Islet of Langerhans (tissue), 1 donor: ENCODE results near the gene AHCY.
"Not testable (repeated sequence)": the region's sequence is repeated elsewhere in the genome, so short reads cannot be mapped to it uniquely, and the experiment has no call there.

Source experiments
- FAIRE-seq: peaks from one replicate; lab custom pipeline; 2011; peaks lifted over from hg19 to GRCh38; lab: Jason Lieb, UNC

AHCY gene

DNA sequence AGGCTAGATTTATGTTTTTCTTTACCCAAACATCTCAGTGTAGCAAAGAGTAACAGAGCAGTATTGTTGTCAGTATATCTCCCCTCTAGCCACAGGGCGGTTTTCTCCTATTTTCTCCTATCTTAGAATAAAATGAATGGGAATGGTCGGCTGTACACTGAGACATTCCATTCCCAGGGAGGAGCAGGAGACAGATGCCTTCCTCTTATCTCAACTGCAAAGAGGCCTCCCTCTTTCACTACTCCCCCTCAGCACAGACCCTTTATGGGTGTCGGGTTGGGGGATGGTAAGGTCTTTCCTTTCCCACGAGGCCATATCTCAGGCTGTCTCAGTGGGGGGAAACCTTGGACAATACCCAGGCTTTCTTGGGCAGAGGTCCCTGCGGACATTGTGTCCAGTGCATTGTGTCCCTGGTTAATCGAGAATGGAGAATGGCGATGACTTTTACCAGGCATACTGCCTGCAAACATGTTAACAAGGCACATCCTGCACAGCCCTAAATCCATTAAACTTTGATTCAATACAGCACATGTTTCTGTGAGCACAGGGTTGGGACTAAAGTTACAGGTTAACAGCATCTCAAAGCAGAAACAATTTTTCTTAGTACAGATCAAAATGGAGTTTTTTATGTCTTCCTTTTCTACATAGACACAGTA lies 50.6 kb downstream of the AHCY start:
- not testable (repeated sequence) for FAIRE-seq

DNA sequence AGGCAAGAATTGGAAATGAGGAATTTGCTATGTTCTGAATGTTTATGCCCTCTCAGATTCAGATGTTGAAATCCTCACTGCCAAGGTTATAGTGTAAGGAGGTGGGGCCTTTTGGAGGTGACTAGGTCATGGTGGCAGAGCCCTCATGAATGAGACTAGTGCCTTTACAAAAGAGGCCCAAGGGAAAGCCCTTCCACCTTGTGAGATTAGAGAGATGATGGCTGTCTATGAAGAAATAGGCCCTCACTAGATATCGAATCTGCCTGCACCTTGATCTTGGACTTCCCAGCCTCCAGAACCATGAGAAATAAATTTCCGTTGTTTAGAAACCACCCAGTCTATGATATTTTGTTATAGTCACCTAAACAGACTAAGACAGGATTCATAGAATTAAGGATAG lies 51.5 kb downstream of the AHCY start:
- FAIRE-seq: no peak

DNA sequence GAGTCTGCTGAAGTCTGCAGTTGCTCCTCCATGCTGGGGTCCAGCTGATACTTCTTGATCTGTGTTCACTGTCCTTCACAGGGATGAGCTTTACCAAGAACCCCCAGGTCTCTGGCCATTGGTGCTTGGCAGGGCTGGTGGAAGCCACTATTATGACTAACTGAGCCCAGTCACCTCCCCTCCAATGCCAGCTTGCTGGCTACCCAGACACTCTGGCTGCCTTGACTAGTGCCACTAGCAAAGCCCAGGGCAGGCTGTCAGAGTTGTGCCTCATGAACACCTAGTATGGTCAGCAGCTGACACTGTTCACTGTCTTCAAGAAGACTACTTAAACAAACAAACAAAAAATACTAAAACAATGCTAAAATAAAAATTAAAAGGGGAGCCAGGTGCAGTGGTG lies 53.1 kb downstream of the AHCY start:
- no peak for FAIRE-seq

DNA sequence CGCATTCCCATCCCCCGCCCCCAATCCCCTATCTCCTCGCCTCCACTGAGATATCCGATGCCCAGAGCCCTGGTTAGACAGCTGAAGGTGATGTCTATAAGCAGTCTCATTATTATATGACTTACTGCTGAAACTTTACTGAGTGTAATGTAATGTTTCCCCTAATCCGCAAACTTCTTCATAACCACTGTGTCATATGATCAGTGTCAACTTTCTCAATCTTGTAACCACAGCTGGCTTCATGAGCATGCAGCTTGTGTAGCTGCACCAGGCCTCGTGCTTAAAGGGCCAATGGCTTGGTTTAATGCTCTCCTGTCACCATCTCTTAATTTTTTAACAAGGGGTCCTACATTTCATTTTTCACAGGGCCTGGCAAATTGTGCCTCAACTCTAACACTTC lies 53.9 kb downstream of the AHCY start:
- FAIRE-seq: no peak

DNA sequence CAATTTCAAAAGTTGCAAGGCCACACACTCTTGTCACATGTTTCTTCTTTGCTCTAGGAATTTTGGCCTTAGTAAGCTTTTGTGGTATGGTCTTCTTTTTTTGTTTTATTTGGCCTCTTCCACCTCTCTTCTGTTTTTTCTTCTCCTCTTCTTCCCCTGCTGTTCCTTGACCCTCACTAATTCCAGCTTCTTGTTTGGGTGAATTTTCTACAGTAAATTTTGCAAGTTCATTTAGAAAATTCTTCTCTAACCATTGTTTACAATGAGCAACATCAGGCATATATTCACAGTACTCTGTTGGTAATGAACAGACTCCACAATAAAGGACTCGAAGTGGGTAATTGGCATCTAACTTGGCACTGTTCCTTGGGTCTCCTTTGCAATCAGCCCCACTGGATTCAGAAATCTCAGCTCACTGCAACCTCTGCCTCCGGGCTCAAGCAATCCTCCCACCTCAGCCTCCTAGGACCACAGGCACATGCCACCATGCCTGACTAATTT lies 57.0 kb downstream of the AHCY start:
- FAIRE-seq: no peak

DNA sequence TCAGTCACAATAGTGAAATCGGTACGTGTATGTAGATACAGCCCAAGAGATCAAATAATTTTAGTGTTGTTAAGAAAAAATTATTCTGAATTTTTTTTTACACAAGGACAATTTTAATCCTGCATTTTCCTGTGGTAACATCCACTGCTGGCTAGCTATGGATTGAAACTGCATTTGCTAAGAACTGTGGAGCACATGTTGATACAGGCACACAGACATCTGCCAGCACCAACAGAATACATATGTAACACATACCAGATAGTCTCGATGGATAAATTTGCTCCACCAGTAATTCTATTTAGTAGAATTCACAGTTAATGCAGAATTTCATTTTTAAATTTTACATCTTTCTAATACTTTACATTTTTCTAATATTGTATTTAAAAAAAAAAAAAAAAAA lies 59.8 kb downstream of the AHCY start:
- FAIRE-seq: no peak

DNA sequence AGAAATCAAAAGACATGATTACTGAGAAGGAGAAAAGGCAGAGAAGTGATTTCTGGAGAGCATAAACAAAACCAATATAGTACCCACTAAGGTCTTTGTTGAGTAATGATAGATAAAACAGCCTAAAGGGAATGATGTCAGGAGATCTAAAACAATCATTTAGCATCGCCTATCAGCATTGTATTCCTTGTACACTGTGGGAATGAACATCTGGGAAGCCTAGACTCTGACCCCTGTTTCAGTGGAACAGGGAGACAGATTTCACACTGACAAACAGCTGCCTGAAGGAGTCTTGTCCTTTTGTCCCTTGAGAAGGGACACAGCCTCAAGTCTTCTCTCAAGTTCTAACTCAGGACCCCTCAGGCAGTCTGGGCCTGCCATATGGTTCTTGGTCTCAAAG lies 60.3 kb downstream of the AHCY start:
- no peak for FAIRE-seq

DNA sequence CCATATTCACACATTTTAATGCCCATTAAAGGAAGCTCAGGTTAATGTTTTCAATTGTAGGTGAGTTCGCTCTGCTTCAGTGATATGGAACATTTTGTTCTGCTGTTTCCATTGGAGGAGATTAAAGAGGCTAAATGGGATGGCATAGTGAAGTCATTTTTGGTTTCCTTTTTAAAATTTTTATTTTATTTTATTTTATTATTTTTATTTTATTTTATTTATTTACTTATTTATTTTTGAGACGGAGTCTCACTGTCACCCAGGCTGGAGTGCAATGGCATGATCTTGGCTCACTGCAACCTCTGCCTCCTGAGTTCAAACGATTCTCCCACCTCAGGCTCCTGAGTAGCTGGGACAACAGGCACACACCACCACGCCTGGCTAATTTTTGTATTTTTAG lies 61.1 kb downstream of the AHCY start:
- not testable (repeated sequence) for FAIRE-seq

DNA sequence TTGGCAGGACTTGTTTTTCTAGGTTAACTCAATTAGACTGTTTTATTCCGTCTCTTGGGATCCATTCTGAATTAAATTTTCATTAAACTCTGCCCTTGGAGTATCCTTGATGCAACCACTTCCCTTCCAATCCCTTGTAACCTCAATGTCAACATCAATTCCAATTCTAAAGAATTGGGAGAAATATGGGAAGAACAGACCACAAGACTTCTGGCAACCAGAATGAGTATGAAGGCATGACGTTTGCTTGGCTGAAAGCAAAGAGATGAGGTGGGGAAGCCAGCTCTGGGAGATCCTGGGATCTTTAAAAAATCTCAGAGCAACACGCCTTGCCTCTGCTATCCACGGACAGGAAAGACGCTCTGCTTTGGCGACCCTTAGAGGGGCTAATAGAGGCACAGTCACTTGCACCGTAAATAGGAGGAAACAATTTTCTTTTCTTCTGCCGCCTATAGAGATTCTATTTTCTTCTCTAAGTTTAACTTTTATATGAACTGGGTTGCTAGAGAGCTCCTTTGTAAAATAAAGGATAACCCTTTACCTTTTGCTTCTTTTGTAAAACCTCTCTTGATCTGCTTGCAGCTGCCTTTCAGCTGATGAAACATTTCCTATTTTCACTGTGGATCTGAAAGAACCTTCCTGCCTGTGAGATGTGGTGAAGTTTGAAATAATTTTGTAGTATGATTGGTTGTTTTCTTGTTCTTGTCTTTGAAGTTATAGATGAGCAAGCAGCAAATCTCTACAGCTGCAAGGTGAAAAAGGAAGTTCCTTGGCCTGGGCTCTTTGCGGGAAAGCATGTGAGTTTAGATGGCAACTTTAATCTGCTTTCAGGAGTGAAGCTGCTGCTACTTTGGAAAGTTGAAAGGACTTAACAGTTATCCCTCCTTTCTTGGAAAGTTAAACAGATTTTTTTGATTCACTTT lies 62.2 kb downstream of the AHCY start, which contains the start of gene ASIP:
TSS of gene ASIP (plus strand) at position 731 of the 923 bp plus-strand sequence. CDS start 18,952 bp downstream, outside the sequence.
- no peak for FAIRE-seq

DNA sequence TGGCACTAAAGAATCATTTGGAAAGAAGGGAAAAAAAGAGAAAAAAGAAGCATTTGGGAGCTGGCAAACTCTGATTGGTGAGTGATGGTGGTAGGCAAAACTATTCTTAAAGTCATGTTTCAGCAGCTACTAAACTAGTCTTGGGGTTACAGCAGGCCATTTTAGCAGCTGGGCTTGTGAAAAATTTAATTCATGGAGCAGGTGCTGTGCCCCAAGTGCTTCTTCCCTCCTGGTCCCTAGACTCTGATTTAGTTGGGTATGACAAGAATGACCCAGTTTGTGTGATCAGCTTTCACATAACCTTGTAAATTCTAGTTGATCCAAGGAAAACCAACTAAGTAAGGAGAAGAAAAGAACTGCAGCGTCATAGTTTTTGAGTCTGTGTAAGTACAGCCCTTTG lies 63.0 kb downstream of the AHCY start:
- no peak for FAIRE-seq

DNA sequence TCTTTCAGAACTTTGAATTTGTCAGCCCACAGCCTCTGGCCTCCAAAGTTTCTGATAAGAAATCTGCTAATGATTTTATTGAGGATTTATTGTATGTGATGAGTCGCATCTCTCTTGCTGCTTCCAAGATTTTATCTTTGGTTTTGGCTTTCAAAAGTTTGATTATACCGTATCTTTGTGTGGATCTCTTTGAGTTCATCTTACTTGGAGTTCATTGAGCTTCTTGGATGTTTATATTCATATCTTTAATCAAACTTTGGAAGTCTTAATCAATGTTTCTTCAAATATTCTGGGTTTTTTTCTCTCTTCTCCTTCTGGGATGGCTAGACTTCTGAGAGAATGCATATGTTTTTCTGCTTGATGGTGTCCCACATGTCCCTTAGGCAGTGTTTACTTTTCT lies 65.2 kb downstream of the AHCY start:
- FAIRE-seq: no peak

DNA sequence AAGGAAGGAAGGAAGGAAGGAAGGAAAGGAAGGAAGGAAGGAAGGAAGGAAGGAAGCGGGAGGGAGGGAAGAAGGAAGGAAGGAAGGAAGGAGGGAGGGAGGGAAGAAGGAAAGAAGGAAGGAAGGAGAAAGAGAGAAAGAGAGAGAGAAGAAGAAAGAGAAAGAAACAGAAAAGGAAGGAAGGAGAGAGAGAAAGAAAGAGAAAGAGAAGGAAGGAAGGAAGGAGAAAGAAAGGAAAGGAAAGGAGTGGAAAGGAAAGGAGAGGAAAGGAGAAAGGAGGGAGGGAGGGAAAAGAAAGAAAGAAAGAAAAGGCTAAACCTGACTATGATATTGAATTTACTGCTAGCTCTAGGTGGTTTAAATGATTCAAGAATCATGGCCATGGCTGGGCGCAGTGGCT lies 67.3 kb downstream of the AHCY start:
- FAIRE-seq: no peak

DNA sequence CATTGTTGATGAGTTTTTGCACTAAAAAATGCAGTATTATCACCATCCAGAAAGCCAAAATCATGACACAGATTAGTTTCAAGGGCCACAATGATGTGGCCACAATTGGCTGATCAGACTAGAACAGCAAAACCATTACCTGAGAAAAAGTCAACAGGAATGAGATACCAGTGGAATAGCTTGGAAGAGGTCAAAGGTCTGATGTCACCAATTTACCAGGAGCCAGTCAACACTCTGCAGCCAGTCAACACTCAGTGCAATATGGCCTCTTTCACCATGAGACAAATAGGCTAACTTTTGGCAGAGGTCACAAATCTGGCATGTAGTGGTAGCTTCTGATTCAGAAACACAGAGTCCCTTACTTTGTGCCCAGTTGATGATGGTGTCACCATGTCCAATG lies 69.5 kb downstream of the AHCY start:
- FAIRE-seq: no peak

DNA sequence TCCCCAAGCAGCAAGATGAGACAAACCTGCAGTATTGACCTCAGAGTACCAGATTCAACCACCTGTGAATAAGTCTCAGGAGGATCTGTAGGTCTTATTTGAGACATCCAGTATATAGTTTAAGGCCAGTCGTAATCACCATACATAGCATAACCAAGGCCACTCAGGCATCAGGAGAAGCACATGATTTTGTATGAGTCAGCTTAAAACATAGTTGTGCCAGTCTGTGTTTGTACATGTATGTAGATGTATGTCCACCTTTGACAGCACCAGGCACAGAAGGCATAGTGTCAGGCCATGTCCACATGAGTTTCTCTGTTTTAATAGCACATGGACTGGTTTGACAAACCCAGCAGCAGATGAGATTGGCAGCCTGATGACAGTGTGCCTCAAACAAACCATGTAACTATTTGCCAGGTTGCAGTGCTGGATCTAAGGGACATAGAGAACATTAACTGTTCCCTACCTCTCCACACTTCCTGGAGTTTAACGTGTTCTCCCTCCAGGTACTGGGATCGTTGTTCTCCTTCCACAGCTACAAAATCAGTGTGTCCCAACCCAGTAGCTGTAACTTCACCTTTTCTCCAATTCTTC lies 70.6 kb downstream of the AHCY start:
- FAIRE-seq: no peak

DNA sequence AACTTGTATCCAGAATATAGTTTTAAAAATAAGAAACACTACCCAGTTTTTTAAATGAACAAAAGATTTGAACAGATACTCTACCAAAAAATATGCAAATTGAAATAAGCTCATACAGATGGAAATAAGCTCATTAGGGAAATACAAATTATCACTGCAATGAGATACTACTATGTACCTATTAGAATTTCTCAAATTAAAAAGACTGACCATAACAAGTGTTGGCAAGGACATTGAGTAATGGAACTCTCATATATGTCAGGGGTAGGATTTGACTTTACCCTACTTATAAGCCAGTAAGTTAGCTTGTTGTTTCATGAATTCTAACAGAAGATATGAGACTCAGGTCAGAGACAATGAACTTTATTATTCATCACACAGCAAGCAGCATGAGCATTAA lies 71.5 kb downstream of the AHCY start:
- no peak for FAIRE-seq
